ENCODE measurements around the gene LGSN.
A peak's percentile ranks its signal among the peaks of the same experiment; 100 is the strongest.
"Not testable (repeated sequence)": the region's sequence is repeated elsewhere in the genome, so short reads cannot be mapped to it uniquely, and the experiment has no call there.

LGSN gene

GRCh38 chr6:63349401-63349800 is 29.6 kb upstream of the LGSN start:
- no peak for TF ChIP-seq CTCF (IDR thresholded peaks at IDR 0.05; ENCODE audit: low read depth, low read length)
- no peak for DNase-seq (ENCODE audit: extremely low read depth, low read depth)

GRCh38 chr6:63348836-63349235 is 29.1 kb upstream of the LGSN start:
- DNase-seq (ENCODE audit: extremely low read depth, low read depth) = no peak
- TF ChIP-seq CTCF (IDR thresholded peaks at IDR 0.05; ENCODE audit: low read depth, low read length) = no peak

GRCh38 chr6:63347599-63347998 is 27.8 kb upstream of the LGSN start:
- DNase-seq (ENCODE audit: extremely low read depth, low read depth) = peak; percentile 40
- no peak for TF ChIP-seq CTCF (IDR thresholded peaks at IDR 0.05; ENCODE audit: low read depth, low read length)

- no peak for TF ChIP-seq CTCF (IDR thresholded peaks at IDR 0.05; ENCODE audit: low read depth, low read length)
- no peak for DNase-seq (ENCODE audit: extremely low read depth, low read depth)
Observed at GRCh38 chr6:63346217-63346835, 26.5 kb upstream of the LGSN start.

GRCh38 chr6:63340351-63340750 is 20.6 kb upstream of the LGSN start:
- DNase-seq (ENCODE audit: extremely low read depth, low read depth) = no peak
- no peak for TF ChIP-seq CTCF (IDR thresholded peaks at IDR 0.05; ENCODE audit: low read depth, low read length)

- not testable (repeated sequence) for DNase-seq (ENCODE audit: extremely low read depth, low read depth)
Observed at GRCh38 chr6:63334652-63335051, 14.9 kb upstream of the LGSN start.

GRCh38 chr6:63333440-63333839 is 13.7 kb upstream of the LGSN start:
- no peak for TF ChIP-seq CTCF (IDR thresholded peaks at IDR 0.05; ENCODE audit: low read depth, low read length)
- no peak for DNase-seq (ENCODE audit: extremely low read depth, low read depth)

- DNase-seq (ENCODE audit: extremely low read depth, low read depth) = not testable (repeated sequence)
Observed at GRCh38 chr6:63326630-63327029, 6.8 kb upstream of the LGSN start.
